Measurements from ENCODE around the gene STK38.

Gene STK38

DNA sequence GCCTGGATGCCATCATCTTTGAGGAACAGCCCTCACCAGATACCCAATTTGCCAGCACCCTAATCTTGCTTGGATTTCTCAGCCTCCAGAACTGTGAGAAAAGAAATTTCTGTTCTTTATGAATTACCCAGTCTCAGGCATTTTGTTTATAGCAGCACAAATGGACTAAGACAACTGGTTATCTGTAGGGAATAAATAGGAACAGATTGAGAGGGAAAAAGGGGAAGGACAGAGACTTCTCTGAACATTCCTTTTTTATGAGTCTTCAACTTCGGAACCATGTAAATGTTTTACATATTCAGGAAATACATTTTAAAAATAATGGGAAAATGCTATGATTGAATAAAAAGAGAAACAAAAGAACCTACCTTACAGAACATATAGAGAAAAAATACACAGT lies 83.6 kb downstream of the STK38 start:
- Histone ChIP-seq H3K18ac (ENCODE audit: low read length) (no peak overlapping the region), H2BK5ac (ENCODE audit: low read depth, low read length, poor library complexity) (no peak overlapping the region), H2AK5ac (ENCODE audit: low read length) (no peak overlapping the region), H3K79me2 (ENCODE audit: control insufficient read depth, insufficient read depth, low read length, poor library complexity) (no peaks in the 10 kb centered on the region), H3K9ac (ENCODE audit: low read length) (no peak overlapping the region), H3K4me3 (ENCODE audit: low read depth, low read length) (no peak overlapping the region), H3K9me3 (ENCODE audit: insufficient read depth, low read depth, low read length) (peaks cover 2% of the 10 kb centered on the region), H2BK12ac (ENCODE audit: low read length) (no peak overlapping the region), H3K4ac (ENCODE audit: low read depth, low read length) (no peak overlapping the region), H4K8ac (ENCODE audit: low read depth, low read length) (no peak overlapping the region), H3K36me3 (ENCODE audit: control insufficient read depth in 1 of 2, insufficient read depth in 2 of 2, low read length in 2 of 2) (peaks cover 0 to 4% of the 10 kb centered on the region in 2 experiments), H3K27me3 (ENCODE audit: insufficient read depth, low read length) (no peaks in the 10 kb centered on the region), H3K23ac (ENCODE audit: low read length) (no peak overlapping the region), H2AFZ (ENCODE audit: insufficient read depth, low read length, poor library complexity) (no peak overlapping the region), H3K4me1 (ENCODE audit: control insufficient read depth in 1 of 2, insufficient read depth in 2 of 2, low read length in 2 of 2) (no peaks in the 10 kb centered on the region), H3K27ac (ENCODE audit: low read depth, low read length) (no peak overlapping the region), H2BK120ac (ENCODE audit: insufficient read depth, low read length, poor library complexity) (no peak overlapping the region), H4K12ac (ENCODE audit: low read depth, low read length) (no peak overlapping the region), H4K91ac (ENCODE audit: low read depth, low read length) (no peak overlapping the region), H3K79me1 (ENCODE audit: low read length) (no peaks in the 10 kb centered on the region), H3K4me2 (ENCODE audit: low read length) (no peak overlapping the region), H3K14ac (ENCODE audit: low read length) (no peak overlapping the region)
- no CpG with 5 or more reads among the region's 1 CpG for WGBS (ENCODE audit: extremely low coverage, insufficient coverage, insufficient read length)
- DNase-seq = no peak

DNA sequence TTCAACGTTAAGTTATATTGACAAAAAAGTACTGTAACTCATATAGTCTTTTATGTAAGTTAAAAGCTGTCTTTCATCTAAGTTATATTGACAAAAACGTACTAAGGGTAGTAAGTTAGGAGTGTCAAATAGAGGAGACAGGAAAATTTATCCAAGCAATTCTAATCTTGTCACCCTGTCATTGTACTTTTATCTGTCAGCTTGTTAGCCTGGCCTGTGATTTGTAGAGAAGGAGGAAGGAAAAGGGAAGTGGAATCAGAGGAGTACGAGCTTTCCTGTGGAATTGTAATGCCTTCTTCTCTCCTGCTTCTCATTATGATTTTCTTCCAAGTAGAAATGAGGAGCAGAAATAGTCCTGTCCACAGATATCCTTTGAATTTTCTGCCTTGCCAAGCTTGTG lies 85.6 kb downstream of the STK38 start:
- Histone ChIP-seq H3K4me1 (ENCODE audit: control insufficient read depth in 1 of 2, insufficient read depth in 2 of 2, low read length in 2 of 2) (peaks cover 0 to under 1% of the 10 kb centered on the region in 2 experiments), H4K91ac (ENCODE audit: low read depth, low read length) (no peak overlapping the region), H3K9me3 (ENCODE audit: insufficient read depth, low read depth, low read length) (peaks cover 2% of the 10 kb centered on the region), H3K27me3 (ENCODE audit: insufficient read depth, low read length) (no peaks in the 10 kb centered on the region), H3K23ac (ENCODE audit: low read length) (no peak overlapping the region), H2BK5ac (ENCODE audit: low read depth, low read length, poor library complexity) (no peak overlapping the region), H2AK5ac (ENCODE audit: low read length) (no peak overlapping the region), H3K4me3 (ENCODE audit: low read depth, low read length) (no peak overlapping the region), H3K79me1 (ENCODE audit: low read length) (no peaks in the 10 kb centered on the region), H3K79me2 (ENCODE audit: control insufficient read depth, insufficient read depth, low read length, poor library complexity) (peaks cover 9% of the 10 kb centered on the region), H3K4ac (ENCODE audit: low read depth, low read length) (no peak overlapping the region), H3K4me2 (ENCODE audit: low read length) (no peak overlapping the region), H3K9ac (ENCODE audit: low read length) (no peak overlapping the region), H2BK12ac (ENCODE audit: low read length) (no peak overlapping the region), H3K36me3 (ENCODE audit: control insufficient read depth in 1 of 2, insufficient read depth in 2 of 2, low read length in 2 of 2) (peaks cover 1 to 5% of the 10 kb centered on the region in 2 experiments), H3K18ac (ENCODE audit: low read length) (no peak overlapping the region), H3K27ac (ENCODE audit: low read depth, low read length) (no peak overlapping the region), H2BK120ac (ENCODE audit: insufficient read depth, low read length, poor library complexity) (no peak overlapping the region), H4K8ac (ENCODE audit: low read depth, low read length) (no peak overlapping the region), H4K12ac (ENCODE audit: low read depth, low read length) (no peak overlapping the region), H2AFZ (ENCODE audit: insufficient read depth, low read length, poor library complexity) (no peak overlapping the region), H3K14ac (ENCODE audit: low read length) (no peak overlapping the region)
- WGBS (ENCODE audit: extremely low coverage, insufficient coverage, insufficient read length) = no CpG with 5 or more reads among the region's 3 CpGs
- DNase-seq = no peak

DNA sequence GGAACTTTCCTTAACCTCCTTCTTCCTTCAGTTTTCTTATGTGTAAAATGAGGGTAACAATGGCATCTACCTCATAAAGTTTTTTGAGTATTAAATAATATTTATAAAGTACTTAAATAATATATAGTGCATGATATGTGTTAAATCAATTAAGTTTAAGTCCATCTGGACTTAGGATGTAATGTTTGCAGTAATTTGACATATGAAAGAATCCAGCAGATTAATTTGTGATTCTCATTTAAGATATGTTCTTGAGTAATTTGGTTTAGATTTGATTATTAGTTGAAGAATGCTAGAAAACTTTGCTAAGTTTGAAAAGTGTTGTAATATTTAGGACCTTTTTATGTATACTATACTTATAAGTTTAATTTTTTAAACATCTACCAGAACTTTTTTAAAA lies 86.4 kb downstream of the STK38 start:
- Histone ChIP-seq H3K23ac (ENCODE audit: low read length) (no peak overlapping the region), H2AK5ac (ENCODE audit: low read length) (no peak overlapping the region)

DNA sequence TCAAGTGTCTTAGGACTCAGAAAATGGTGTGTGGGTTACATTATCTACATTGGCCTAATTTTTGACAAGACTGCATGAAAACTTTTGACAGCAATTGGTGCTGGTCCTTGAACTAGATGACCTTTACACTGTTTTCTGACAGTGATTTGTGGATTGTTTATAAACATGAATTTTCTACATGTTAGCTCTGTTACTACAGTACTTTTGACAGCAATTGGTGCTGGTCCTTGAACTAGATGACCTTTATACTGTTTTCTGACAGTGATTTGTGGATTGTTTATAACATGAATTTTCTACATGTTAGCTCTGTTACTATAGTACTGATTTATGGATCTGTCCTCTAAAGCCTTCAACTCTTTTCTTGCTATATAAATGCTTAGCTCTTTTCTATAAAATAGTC lies 87.8 kb downstream of the STK38 start:
- no peak for DNase-seq
- Histone ChIP-seq H2BK12ac (ENCODE audit: low read length) (no peak overlapping the region), H3K79me2 (ENCODE audit: control insufficient read depth, insufficient read depth, low read length, poor library complexity) (peaks cover 11% of the 10 kb centered on the region), H2BK5ac (ENCODE audit: low read depth, low read length, poor library complexity) (no peak overlapping the region), H3K14ac (ENCODE audit: low read length) (no peak overlapping the region), H4K12ac (ENCODE audit: low read depth, low read length) (no peak overlapping the region), H4K91ac (ENCODE audit: low read depth, low read length) (no peak overlapping the region), H3K36me3 (ENCODE audit: control insufficient read depth in 1 of 2, insufficient read depth in 2 of 2, low read length in 2 of 2) (peaks cover 3% of the 10 kb centered on the region in 2 experiments), H3K4me2 (ENCODE audit: low read length) (no peak overlapping the region), H2BK120ac (ENCODE audit: insufficient read depth, low read length, poor library complexity) (no peak overlapping the region), H2AK5ac (ENCODE audit: low read length) (no peak overlapping the region), H3K18ac (ENCODE audit: low read length) (no peak overlapping the region), H3K9ac (ENCODE audit: low read length) (no peak overlapping the region), H3K27me3 (ENCODE audit: insufficient read depth, low read length) (no peaks in the 10 kb centered on the region), H3K79me1 (ENCODE audit: low read length) (no peaks in the 10 kb centered on the region), H3K4me3 (ENCODE audit: low read depth, low read length) (no peak overlapping the region), H3K27ac (ENCODE audit: low read depth, low read length) (no peak overlapping the region), H3K4me1 (ENCODE audit: control insufficient read depth in 1 of 2, insufficient read depth in 2 of 2, low read length in 2 of 2) (peaks cover 0 to 2% of the 10 kb centered on the region in 2 experiments), H3K23ac (ENCODE audit: low read length) (no peak overlapping the region), H3K9me3 (ENCODE audit: insufficient read depth, low read depth, low read length) (peaks cover 2% of the 10 kb centered on the region), H3K4ac (ENCODE audit: low read depth, low read length) (no peak overlapping the region), H2AFZ (ENCODE audit: insufficient read depth, low read length, poor library complexity) (no peak overlapping the region), H4K8ac (ENCODE audit: low read depth, low read length) (no peak overlapping the region)

More for the DNA sequence above, 86.4 kb downstream of the STK38 start:
- Histone ChIP-seq H3K4me1 (ENCODE audit: control insufficient read depth in 1 of 2, insufficient read depth in 2 of 2, low read length in 2 of 2) (peaks cover 0 to 2% of the 10 kb centered on the region in 2 experiments), H3K14ac (ENCODE audit: low read length) (no peak overlapping the region), H2BK120ac (ENCODE audit: insufficient read depth, low read length, poor library complexity) (no peak overlapping the region), H4K91ac (ENCODE audit: low read depth, low read length) (no peak overlapping the region), H3K4me2 (ENCODE audit: low read length) (no peak overlapping the region), H3K4me3 (ENCODE audit: low read depth, low read length) (no peak overlapping the region), H3K79me1 (ENCODE audit: low read length) (no peaks in the 10 kb centered on the region), H2BK5ac (ENCODE audit: low read depth, low read length, poor library complexity) (no peak overlapping the region), H3K4ac (ENCODE audit: low read depth, low read length) (peak overlapping the region; percentile 15), H3K27ac (ENCODE audit: low read depth, low read length) (no peak overlapping the region), H2AFZ (ENCODE audit: insufficient read depth, low read length, poor library complexity) (no peak overlapping the region), H4K8ac (ENCODE audit: low read depth, low read length) (no peak overlapping the region), H3K27me3 (ENCODE audit: insufficient read depth, low read length) (no peaks in the 10 kb centered on the region), H2BK12ac (ENCODE audit: low read length) (no peak overlapping the region), H4K12ac (ENCODE audit: low read depth, low read length) (no peak overlapping the region), H3K9me3 (ENCODE audit: insufficient read depth, low read depth, low read length) (peaks cover 2% of the 10 kb centered on the region), H3K79me2 (ENCODE audit: control insufficient read depth, insufficient read depth, low read length, poor library complexity) (peaks cover 11% of the 10 kb centered on the region), H3K18ac (ENCODE audit: low read length) (no peak overlapping the region), H3K9ac (ENCODE audit: low read length) (no peak overlapping the region), H3K36me3 (ENCODE audit: control insufficient read depth in 1 of 2, insufficient read depth in 2 of 2, low read length in 2 of 2) (peaks cover 2 to 3% of the 10 kb centered on the region in 2 experiments)
- no peak for DNase-seq

Data from trophoblast cell (in vitro differentiated cells and primary cell).